Mesenchymal stem cell (in vitro differentiated cells and primary cell): ENCODE measurements around the gene SKIDA1.

ENCODE experiments used
- DNase-seq: peaks from one replicate; pipeline ENCODE4 v3.0.0-alpha.2; 2013
- H2AFZ ChIP-seq: one replicate; pipeline ENCODE4 v1.6.1; 2013; ENCODE audit warnings: low read depth, mild to moderate bottlenecking, control low read depth, inconsistent platforms, low read length, moderate library complexity
- H2AK5ac ChIP-seq: 2 replicates; pipeline ENCODE4 v1.6.1; 2013; ENCODE audit warnings: low read length, moderate library complexity, mild to moderate bottlenecking, inconsistent platforms; ENCODE audit not compliant: severe bottlenecking
- H2BK120ac ChIP-seq: one replicate; pipeline ENCODE4 v1.6.1; 2013; ENCODE audit warnings: low read depth, mild to moderate bottlenecking, inconsistent platforms, low read length, moderate library complexity
- H2BK12ac ChIP-seq, 2 experiments: one replicate each; pipeline ENCODE4 v1.6.1; 2013; ENCODE audit warnings: inconsistent platforms in 2 of 2, low read length in 2 of 2, mild to moderate bottlenecking in 2 of 2, moderate library complexity in 2 of 2, control low read depth in 1 of 2
- H2BK15ac ChIP-seq: one replicate; pipeline ENCODE4 v1.6.1; 2013; ENCODE audit warnings: mild to moderate bottlenecking, low read depth, inconsistent platforms; ENCODE audit not compliant: poor library complexity, severe bottlenecking
- H2BK5ac ChIP-seq: 2 replicates; pipeline ENCODE4 v1.6.1; 2013; ENCODE audit warnings: low read depth, mild to moderate bottlenecking, low read length, control low read depth, inconsistent platforms; ENCODE audit not compliant: poor library complexity, severe bottlenecking
- H3K14ac ChIP-seq, 2 experiments: one replicate each; pipeline ENCODE4 v1.6.1; 2013; ENCODE audit warnings: inconsistent platforms in 2 of 2, low read length in 2 of 2, control low read depth in 1 of 2, mild to moderate bottlenecking in 1 of 2, moderate library complexity in 1 of 2
- H3K18ac ChIP-seq, 2 experiments: one replicate each; pipeline ENCODE4 v1.6.1; 2013; ENCODE audit warnings: inconsistent platforms in 2 of 2, low read length in 2 of 2, control low read depth in 1 of 2, low read depth in 1 of 2, mild to moderate bottlenecking in 1 of 2
- H3K23ac ChIP-seq, 2 experiments: one replicate each; pipeline ENCODE4 v1.6.1; 2013; ENCODE audit warnings: inconsistent platforms in 2 of 2, low read length in 2 of 2, mild to moderate bottlenecking in 2 of 2, moderate library complexity in 2 of 2, control low read depth in 1 of 2
- H3K27ac ChIP-seq: 2 replicates; pipeline ENCODE4 v1.5.1; 2013; ENCODE audit warnings: mild to moderate bottlenecking, moderate library complexity, low read length, control low read depth, inconsistent platforms; ENCODE audit not compliant: poor library complexity, severe bottlenecking
- H3K27me3 ChIP-seq, 2 experiments: 2 replicates each; pipeline versions ENCODE4 v1.6.1 to v1.7.0; 2013; ENCODE audit warnings: low read length in 2 of 2, mild to moderate bottlenecking in 2 of 2, moderate library complexity in 2 of 2, control low read depth in 1 of 2, inconsistent platforms in 1 of 2; ENCODE audit not compliant: control insufficient read depth in 1 of 2, insufficient read depth in 1 of 2
- H3K36me3 ChIP-seq, 2 experiments: 2 replicates each; pipeline versions ENCODE4 v1.6.1 to v1.7.0; 2013; ENCODE audit warnings: low read length in 2 of 2, control low read depth in 1 of 2, inconsistent platforms in 1 of 2, low read depth in 1 of 2, mild to moderate bottlenecking in 1 of 2; ENCODE audit not compliant: insufficient read depth in 2 of 2, control insufficient read depth in 1 of 2
- H3K4ac ChIP-seq, 2 experiments: one replicate each; pipeline ENCODE4 v1.6.1; 2013; ENCODE audit warnings: inconsistent platforms in 2 of 2, low read length in 2 of 2, mild to moderate bottlenecking in 2 of 2, moderate library complexity in 2 of 2, control low read depth in 1 of 2, low read depth in 1 of 2
- H3K4me1 ChIP-seq: 2 replicates; pipeline ENCODE4 v1.6.1; 2013; ENCODE audit warnings: low read depth, low read length, control low read depth; ENCODE audit not compliant: control insufficient read depth, insufficient read depth
- H3K4me2 ChIP-seq: 2 replicates; pipeline ENCODE4 v1.6.1; 2013; ENCODE audit warnings: low read length, mild to moderate bottlenecking, inconsistent platforms; ENCODE audit not compliant: poor library complexity, severe bottlenecking
- H3K4me3 ChIP-seq, 2 experiments: 2 replicates each; pipeline versions ENCODE4 v1.5.1 to v1.7.0; 2013; ENCODE audit warnings: low read length in 2 of 2, mild to moderate bottlenecking in 2 of 2, control low read depth in 1 of 2, low read depth in 1 of 2; ENCODE audit not compliant: insufficient read depth in 1 of 2
- H3K79me1 ChIP-seq: replicated peaks from 2 replicates; pipeline ENCODE4 v1.6.1; 2013; ENCODE audit warnings: mild to moderate bottlenecking, control low read depth, low read length, inconsistent platforms; ENCODE audit not compliant: poor library complexity, severe bottlenecking
- H3K9ac ChIP-seq: 2 replicates; pipeline ENCODE4 v1.7.0; 2013; ENCODE audit warnings: mild to moderate bottlenecking, low read length, moderate library complexity
- H3K9me3 ChIP-seq: 2 replicates; pipeline ENCODE4 v1.7.0; 2013; ENCODE audit warnings: mild to moderate bottlenecking, low read length; ENCODE audit not compliant: control insufficient read depth
- H4K8ac ChIP-seq: one replicate; pipeline ENCODE4 v1.6.1; 2013; ENCODE audit warnings: inconsistent platforms, mild to moderate bottlenecking, low read length, moderate library complexity
- H4K91ac ChIP-seq: one replicate; pipeline ENCODE4 v1.6.1; 2013; ENCODE audit warnings: mild to moderate bottlenecking, low read length, inconsistent platforms
- WGBS: methylation state at CpG from one replicate; pipeline ENCODE4 v1.1.7; 2013; ENCODE audit warnings: mixed read lengths; 5-methylcytosine and 5-hydroxymethylcytosine counted together

SKIDA1 gene

DNA sequence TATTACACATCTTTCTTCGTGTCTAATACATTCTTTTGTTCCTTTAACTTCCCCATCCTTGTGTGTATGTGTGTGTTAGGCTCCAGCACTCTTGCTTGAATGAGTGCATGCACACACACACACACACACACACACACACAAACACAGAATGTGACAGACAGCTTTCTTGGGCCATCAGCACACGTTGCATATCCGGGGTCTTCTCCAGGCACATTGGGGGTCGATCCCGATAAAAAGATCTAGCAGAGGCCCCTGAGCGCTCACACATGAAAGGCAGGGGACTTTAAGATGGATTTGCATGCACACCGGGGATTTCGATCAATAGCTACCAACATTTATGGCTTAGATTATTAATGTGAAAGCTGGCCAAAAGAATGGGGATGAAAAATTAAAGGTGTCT lies 4.5 kb downstream of the SKIDA1 start:
- no peaks in the 10 kb centered on the region for H3K9me3 ChIP-seq
- no peak overlapping the region for H2AFZ ChIP-seq

DNA sequence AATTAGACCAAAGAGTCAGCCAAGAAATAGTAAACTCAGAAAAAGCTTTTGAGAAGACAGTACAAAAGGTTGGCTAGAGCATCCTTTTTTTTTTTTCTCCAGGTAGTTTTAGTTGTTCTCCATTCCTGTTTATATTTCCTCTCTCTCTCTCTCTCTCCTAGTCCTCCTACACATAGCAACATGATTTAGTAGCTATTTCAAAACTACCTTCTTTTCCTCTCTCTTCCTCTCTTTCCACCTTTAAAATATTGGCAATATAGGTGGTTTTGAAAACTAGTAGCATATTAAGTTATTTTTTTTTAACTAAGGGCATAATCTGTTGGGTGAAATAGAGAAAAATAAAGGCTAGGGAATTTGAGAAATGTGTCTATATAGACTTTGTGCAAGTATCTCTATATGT lies 5.0 kb downstream of the SKIDA1 start:
- Histone ChIP-seq H2BK15ac (no peak overlapping the region), H4K91ac (no peak overlapping the region), H3K18ac (no peak overlapping the region), H2BK120ac (peak overlapping the region; percentile 55), H2BK5ac (no peak overlapping the region), H3K23ac (no peak overlapping the region), H3K4ac (no peak overlapping the region), H3K4me1 (peaks cover 4% of the 10 kb centered on the region), H3K79me1 (no peaks in the 10 kb centered on the region), H3K9ac (peak overlapping the region; percentile 92), H2BK12ac (no peak overlapping the region), H2AK5ac (no peak overlapping the region), H3K14ac (no peak overlapping the region), H2AFZ (no peak overlapping the region), H3K4me3 (no peak overlapping the region), H3K36me3 (no peaks in the 10 kb centered on the region), H3K4me2 (no peak overlapping the region), H4K8ac (no peak overlapping the region), H3K27ac (no peak overlapping the region), H3K9me3 (no peaks in the 10 kb centered on the region), H3K27me3 (no peaks in the 10 kb centered on the region)
- DNase-seq: no peak

More for the DNA sequence above, 4.5 kb downstream of the SKIDA1 start:
- Histone ChIP-seq H2BK120ac (no peak overlapping the region), H3K9ac (peak overlapping the region; percentile 92), H3K4me3 (no peak overlapping the region), H3K4me2 (no peak overlapping the region), H2AK5ac (no peak overlapping the region), H3K79me1 (no peaks in the 10 kb centered on the region), H3K27ac (no peak overlapping the region), H4K91ac (no peak overlapping the region), H2BK12ac (peak overlapping the region in 1 of 2 experiments; percentile 87), H3K27me3 (no peaks in the 10 kb centered on the region), H2BK15ac (peak overlapping the region; percentile 29), H3K23ac (no peak overlapping the region), H3K14ac (peak overlapping the region in 1 of 2 experiments; percentile 89), H3K18ac (peak overlapping the region in 1 of 2 experiments; percentile 80), H2BK5ac (no peak overlapping the region), H3K4ac (peak overlapping the region in 1 of 2 experiments; percentile 29), H4K8ac (no peak overlapping the region), H3K36me3 (no peaks in the 10 kb centered on the region), H3K4me1 (peaks cover 3% of the 10 kb centered on the region)
- 48% methylated on average over 8 of the region's 8 CpGs for WGBS
- DNase-seq: no peak

DNA sequence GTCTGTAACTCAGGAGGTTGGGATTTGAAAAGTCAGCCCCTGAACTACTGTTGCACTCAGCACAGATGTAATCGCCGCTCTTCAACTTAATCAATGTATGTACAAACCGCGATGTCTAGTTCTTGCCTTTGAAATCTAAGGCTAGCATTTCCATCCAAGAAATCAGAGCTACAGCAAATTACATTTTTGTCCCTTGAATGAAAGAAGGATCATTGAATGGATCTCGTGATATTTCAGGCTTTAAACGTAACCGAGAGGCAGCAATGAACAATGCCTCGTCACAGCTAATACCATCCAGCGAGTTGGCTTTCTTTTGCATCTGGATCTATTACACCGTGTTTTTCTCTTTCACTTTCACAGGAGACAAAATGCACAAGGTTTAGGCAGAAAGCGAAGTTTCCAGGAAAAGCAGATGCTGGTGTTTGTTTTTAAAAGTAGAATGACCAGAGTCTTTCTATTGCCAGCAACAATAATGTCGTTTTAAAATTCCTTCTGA lies 5.5 kb downstream of the SKIDA1 start:
- H3K79me1 ChIP-seq: no peaks in the 10 kb centered on the region
- no peak overlapping the region for H2AFZ ChIP-seq
- H2BK12ac ChIP-seq: no peak overlapping the region
- peak overlapping the region; percentile 98 for H3K4me2 ChIP-seq
- no peak overlapping the region for H2AK5ac ChIP-seq
- H3K27ac ChIP-seq: peak overlapping the region; percentile 86
- peak overlapping the region in 1 of 2 experiments; percentile 40 for H3K4ac ChIP-seq
- H2BK15ac ChIP-seq: no peak overlapping the region
- peak overlapping the region; percentile 64 for H4K8ac ChIP-seq
- H3K4me3 ChIP-seq: peak overlapping the region in 1 of 2 experiments; percentile 86
- no peak overlapping the region for H3K14ac ChIP-seq
- H3K9me3 ChIP-seq: no peaks in the 10 kb centered on the region
- H3K18ac ChIP-seq: peak overlapping the region in 1 of 2 experiments; percentile 74
- peaks cover 4% of the 10 kb centered on the region for H3K4me1 ChIP-seq
- no peaks in the 10 kb centered on the region for H3K36me3 ChIP-seq
- no peaks in the 10 kb centered on the region for H3K27me3 ChIP-seq
- no peak overlapping the region for H3K23ac ChIP-seq
- peak overlapping the region; percentile 55 for H2BK120ac ChIP-seq
- peak overlapping the region; percentile 92 for H3K9ac ChIP-seq
- no peak overlapping the region for H2BK5ac ChIP-seq
- no peak overlapping the region for H4K91ac ChIP-seq
- WGBS: under 1% methylated on average over 10 of the region's 12 CpGs
- DNase-seq: peak; percentile 92

DNA sequence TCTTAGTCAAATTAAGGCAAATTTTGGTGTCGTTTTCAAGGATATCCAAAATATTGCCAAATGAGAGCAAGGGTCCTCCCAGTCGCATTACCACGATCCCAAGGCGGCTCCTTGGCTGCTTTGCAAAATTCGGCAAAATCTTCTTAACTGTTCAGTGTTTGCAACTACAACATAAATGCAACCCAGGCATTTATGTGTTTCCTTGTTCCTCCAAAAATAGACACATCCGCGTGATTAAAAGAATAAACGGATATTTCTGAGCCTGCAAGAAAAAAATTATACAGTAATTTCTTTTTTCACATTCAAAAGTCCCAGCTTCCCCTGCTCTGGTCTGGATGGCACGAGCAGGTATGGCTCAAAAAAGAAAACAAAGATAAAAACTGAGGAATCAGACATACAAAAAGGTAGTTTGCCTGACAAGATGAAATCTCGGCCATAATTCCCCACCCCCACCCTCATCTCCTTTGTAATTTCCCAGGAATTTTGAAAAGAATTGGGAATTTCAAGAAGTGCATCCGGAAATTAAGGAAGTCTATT lies 6.0 kb downstream of the SKIDA1 start:
- H3K9ac ChIP-seq: peak overlapping the region; percentile 92
- peak overlapping the region in 1 of 2 experiments; percentile 87 for H3K18ac ChIP-seq
- no peak overlapping the region for H2BK120ac ChIP-seq
- no peak overlapping the region for H4K8ac ChIP-seq
- no peaks in the 10 kb centered on the region for H3K9me3 ChIP-seq
- H3K4me3 ChIP-seq: peak overlapping the region in 1 of 2 experiments; percentile 86
- H2AK5ac ChIP-seq: no peak overlapping the region
- DNase-seq: no peak
- peak overlapping the region; percentile 13 to 67 for H3K4ac ChIP-seq
- H3K4me2 ChIP-seq: peak overlapping the region; percentile 98
- H2BK5ac ChIP-seq: peak overlapping the region; percentile 48
- no peak overlapping the region for H3K23ac ChIP-seq
- peaks cover 4% of the 10 kb centered on the region for H3K4me1 ChIP-seq
- no peak overlapping the region for H2BK15ac ChIP-seq
- under 1% methylated on average over 10 of the region's 11 CpGs for WGBS
- no peak overlapping the region for H2BK12ac ChIP-seq
- H2AFZ ChIP-seq: no peak overlapping the region
- no peaks in the 10 kb centered on the region for H3K36me3 ChIP-seq
- peak overlapping the region; percentile 86 for H3K27ac ChIP-seq
- no peak overlapping the region for H4K91ac ChIP-seq
- no peaks in the 10 kb centered on the region for H3K79me1 ChIP-seq
- H3K27me3 ChIP-seq: no peaks in the 10 kb centered on the region
- no peak overlapping the region for H3K14ac ChIP-seq
